PC-9 (cell line): ENCODE data around the gene NT5DC4. TPM values are rescaled to one million over a fixed set of nuclear protein-coding genes. Genes with fewer than 3 reads are reported as not detected.

Source experiments
- BruUV-seq: library from RNA; stranded (reverse); fragments of 400-500 nt; replicated peaks from 2 replicates; lab custom pipeline; 2021; lab: Mats Ljungman, UMichigan
- CTCF ChIA-PET: fragments of 300-600 bp; sonication (Branson Sonifier 250); formaldehyde crosslinking; loops from one replicate; lab custom pipeline; 2022; ENCODE audit warnings: antibody characterized with exemption; lab: Charles Lee
- POLR2A ChIA-PET: fragments of 300-600 bp; sonication (Branson Sonifier 250); formaldehyde crosslinking; loops from one replicate; lab custom pipeline; 2022; ENCODE audit warnings: antibody characterized with exemption; ENCODE audit not compliant: unreplicated experiment; lab: Charles Lee
- DNase-seq, 2 experiments: peaks; one replicate each; pipeline versions ENCODE4 v3.0.0 to v3.0.0-alpha.2; 2015 to 2022; ENCODE audit warnings: mixed read lengths in 1 of 2
- H2AFZ ChIP-seq: fragments of 200-600 bp; sonication (generic); 2 replicates; pipeline ENCODE4 v1.8.1; 2017; ENCODE audit warnings: antibody characterized with exemption
- H3F3A ChIP-seq: fragments of 200-600 bp; sonication (generic); 2 replicates; pipeline ENCODE4 v1.8.1; 2017; ENCODE audit warnings: antibody characterized with exemption, mild to moderate bottlenecking, low read depth; ENCODE audit not compliant: insufficient read depth
- H3K27ac ChIP-seq: fragments of 200-600 bp; sonication (generic); 2 replicates; pipeline ENCODE4 v1.6.1; 2016; ENCODE audit warnings: mixed run types
- H3K27me3 ChIP-seq: fragments of 200-600 bp; sonication (generic); 2 replicates; pipeline ENCODE4 v1.6.1; 2016; ENCODE audit warnings: low read depth, mixed run types; ENCODE audit not compliant: insufficient read depth
- H3K36me3 ChIP-seq: fragments of 200-600 bp; sonication (generic); 2 replicates; pipeline ENCODE4 v1.6.1; 2016; ENCODE audit warnings: low read depth, mixed run types
- H3K4me1 ChIP-seq: fragments of 200-600 bp; sonication (generic); replicated peaks from 2 replicates; pipeline ENCODE4 v1.6.1; 2016; ENCODE audit warnings: mixed run types; ENCODE audit not compliant: insufficient read depth
- H3K4me2 ChIP-seq: fragments of 200-600 bp; sonication (generic); 2 replicates; pipeline ENCODE4 v1.6.1; 2017; ENCODE audit warnings: mixed run types
- H3K4me3 ChIP-seq: fragments of 200-600 bp; sonication (generic); 2 replicates; pipeline ENCODE4 v1.6.1; 2016; ENCODE audit warnings: mixed run types
- H3K79me2 ChIP-seq: fragments of 200-600 bp; sonication (generic); 2 replicates; pipeline ENCODE4 v1.6.1; 2017; ENCODE audit warnings: low read depth, mixed run types
- H3K9me2 ChIP-seq: fragments of 200-600 bp; sonication (generic); 2 replicates; pipeline ENCODE4 v1.8.1; 2017; ENCODE audit warnings: mild to moderate bottlenecking; ENCODE audit not compliant: insufficient read depth
- H3K9me3 ChIP-seq: fragments of 200-600 bp; sonication (generic); 2 replicates; pipeline ENCODE4 v1.8.1; 2016; ENCODE audit warnings: low read depth; ENCODE audit not compliant: insufficient read depth
- H4K20me1 ChIP-seq: fragments of 200-600 bp; sonication (generic); 2 replicates; pipeline ENCODE4 v1.8.1; 2017; ENCODE audit not compliant: insufficient read depth
- CTCF ChIP-seq: fragments of 200-600 bp; sonication (generic); conservative IDR thresholded peaks from 2 replicates; pipeline ENCODE4 v1.6.1; 2017; ENCODE audit warnings: mixed run types, antibody characterized with exemption, mild to moderate bottlenecking, moderate library complexity
- EZH2 ChIP-seq: fragments of 200-600 bp; sonication (generic); IDR thresholded peaks from 2 replicates; pipeline ENCODE4 v1.8.0; 2017; ENCODE audit warnings: antibody characterized with exemption, low read depth
- intact Hi-C: fragments of 100-400 bp; cut with micrococcal nuclease; formaldehyde crosslinking; loops from one replicate; pipeline ENCODE4 v1.10.0; 2022; ENCODE audit not compliant: unreplicated experiment
- total RNA-seq: library from RNA; stranded (reverse); gene quantifications from 2 replicates; pipeline ENCODE4 v1.2.3, GENCODE V29; 2021

NT5DC4 gene
- total RNA-seq, 1 experiment from 2014 or later = 6.1 TPM

DNA sequence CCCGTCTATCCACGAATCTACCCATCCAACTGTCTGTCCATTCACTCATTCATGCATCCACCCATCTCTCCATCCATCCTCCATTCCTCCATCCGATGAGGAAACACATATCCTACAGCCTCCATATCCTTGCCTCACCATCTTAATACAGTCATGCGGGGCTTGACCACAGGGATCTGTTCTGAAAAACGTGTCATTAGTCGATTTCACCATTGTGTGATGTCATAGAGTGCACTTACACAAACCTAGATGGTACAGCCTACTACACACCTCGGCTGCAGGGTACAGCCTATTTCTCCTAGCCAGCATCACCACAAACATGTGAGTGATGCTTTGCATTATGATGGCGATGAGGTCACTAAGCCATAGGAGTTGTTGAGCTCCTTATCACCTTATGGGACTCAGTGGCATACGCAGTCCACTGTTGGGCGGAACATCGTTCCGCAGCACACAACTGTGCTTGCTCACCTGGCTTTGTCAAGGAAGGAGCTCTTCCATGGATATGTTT, 1.9 kb upstream of the NT5DC4 start:
- POLR2A ChIA-PET = no interaction called here
- no peaks in the 10 kb centered on the region for H3K79me2 ChIP-seq
- intact Hi-C loops = no loop called here

DNA sequence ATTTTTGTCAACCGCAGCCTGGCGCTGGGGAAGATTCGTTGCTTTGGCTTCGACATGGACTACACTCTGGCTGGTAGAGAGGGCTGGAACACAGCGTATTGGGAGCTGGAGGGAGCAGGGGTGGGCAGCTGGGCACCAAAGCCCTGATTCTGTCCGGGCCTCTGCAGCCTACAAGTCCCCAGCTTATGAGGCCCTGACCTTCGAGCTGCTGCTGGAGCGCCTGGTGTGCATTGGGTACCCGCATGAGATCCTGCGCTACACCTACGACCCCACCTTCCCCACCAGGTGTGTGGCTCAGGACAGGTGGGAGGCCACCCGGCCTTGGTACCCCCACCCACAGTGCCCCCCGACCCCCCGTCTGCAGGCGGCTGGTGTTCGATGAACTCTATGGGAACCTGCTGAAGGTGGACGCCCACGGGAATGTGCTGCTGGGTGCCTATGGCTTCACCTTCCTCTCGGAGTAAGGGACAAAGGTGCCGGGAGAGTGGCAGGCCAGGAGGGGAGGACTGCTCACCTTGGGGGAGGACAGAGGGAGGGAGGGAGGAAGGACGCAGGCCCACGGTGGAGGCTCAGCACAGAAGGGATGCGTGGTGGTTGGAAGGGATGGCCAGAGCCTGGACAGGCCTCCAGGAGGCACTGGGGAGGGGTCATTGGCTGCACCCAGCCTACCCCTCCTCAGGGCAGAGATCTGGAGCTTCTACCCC, 1.2 kb downstream of the NT5DC4 start:
- Histone ChIP-seq H3K4me1 (peaks cover 24% of the 10 kb centered on the region), H3K27ac (no peak overlapping the region), H3K79me2 (no peaks in the 10 kb centered on the region), H2AFZ (no peak overlapping the region), H3F3A (peaks cover 20% of the 10 kb centered on the region; the same call in 1 of the 2 replicates), H3K9me3 (no peaks in the 10 kb centered on the region), H3K27me3 (no peaks in the 10 kb centered on the region), H3K4me2 (no peak overlapping the region), H3K36me3 (no peaks in the 10 kb centered on the region), H4K20me1 (no peaks in the 10 kb centered on the region), H3K4me3 (no peak overlapping the region), H3K9me2 (no peaks in the 10 kb centered on the region)
- POLR2A ChIA-PET = interaction anchor here (0.6 kb wide), 1 partner anchor 232 kb away, joined by 4 read pairs; no protein-coding TSS in a partner anchor
- BruUV-seq = no TSS peak
- CTCF ChIA-PET = no interaction called here
- no peak for DNase-seq
- intact Hi-C loops = loop anchor here (10.0 kb wide), 2 partner anchors 447 to 667 kb away; partner anchors contain the start of genes TMEM87B and ZC3H6
- TF ChIP-seq CTCF (no peak), EZH2 (no peak)

More for the DNA sequence above, 1.9 kb upstream of the NT5DC4 start:
- CTCF ChIA-PET = interaction anchor here (1.5 kb wide), 1 partner anchor 26 kb away, joined by 5 read pairs; no protein-coding TSS in a partner anchor
- TF ChIP-seq CTCF = no peak
- TF ChIP-seq EZH2 = no peak
- peaks cover 13% of the 10 kb centered on the region for H3K4me1 ChIP-seq
- no peaks in the 10 kb centered on the region for H3K27me3 ChIP-seq
- no peak overlapping the region for H3K4me2 ChIP-seq
- H3K9me3 ChIP-seq = no peaks in the 10 kb centered on the region
- H4K20me1 ChIP-seq = no peaks in the 10 kb centered on the region
- no peaks in the 10 kb centered on the region for H3K9me2 ChIP-seq
- BruUV-seq = no TSS peak
- no peak for DNase-seq
- peaks cover 7% of the 10 kb centered on the region; the same call in 1 of the 2 replicates for H3F3A ChIP-seq
- no peaks in the 10 kb centered on the region for H3K36me3 ChIP-seq
- H3K27ac ChIP-seq = no peak overlapping the region
- H2AFZ ChIP-seq = no peak overlapping the region
- no peak overlapping the region for H3K4me3 ChIP-seq

DNA sequence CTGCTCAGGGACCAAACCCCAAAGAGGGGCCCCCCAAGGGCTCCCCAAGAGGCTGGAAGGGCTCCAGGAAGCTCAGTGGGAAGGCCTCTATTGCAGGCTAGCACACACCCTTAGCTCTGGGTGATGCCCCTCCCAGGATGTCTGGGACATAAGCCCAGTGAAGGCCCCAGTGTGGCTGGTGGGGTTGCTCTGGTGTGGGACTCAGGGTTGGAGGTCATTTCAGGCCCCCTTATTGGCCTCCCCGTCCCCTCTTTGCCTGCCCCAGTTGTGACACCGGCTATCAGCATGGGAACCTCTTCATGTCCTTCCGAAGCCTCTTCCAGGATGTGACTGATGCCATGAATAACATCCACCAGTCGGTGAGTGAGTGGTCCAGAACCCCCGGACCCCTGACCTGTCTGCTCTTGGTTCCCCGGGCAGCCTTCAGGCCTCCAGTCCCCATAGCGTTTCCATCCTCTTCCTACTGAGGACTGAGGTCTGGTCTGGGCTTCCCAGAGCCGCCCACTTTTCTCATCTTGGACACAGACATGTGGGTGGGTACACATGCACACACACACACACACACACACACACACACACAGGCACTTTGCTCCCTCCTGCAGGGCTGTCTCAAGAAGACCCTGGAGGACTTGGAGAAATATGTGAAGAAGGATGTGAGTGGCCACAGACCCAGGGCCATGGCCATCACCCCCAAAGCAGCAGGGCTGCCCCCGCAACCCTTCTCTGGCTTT, 2.2 kb downstream of the NT5DC4 start:
- ChIA-PET POLR2A (no interaction called here), CTCF (no interaction called here)
- Histone ChIP-seq H3K4me2 (no peak overlapping the region), H3K27me3 (no peaks in the 10 kb centered on the region), H3K79me2 (no peaks in the 10 kb centered on the region), H3K27ac (no peak overlapping the region), H3K9me2 (no peaks in the 10 kb centered on the region), H3K9me3 (no peaks in the 10 kb centered on the region), H2AFZ (no peak overlapping the region), H3K36me3 (no peaks in the 10 kb centered on the region), H3K4me3 (no peak overlapping the region), H4K20me1 (no peaks in the 10 kb centered on the region), H3K4me1 (peaks cover 26% of the 10 kb centered on the region), H3F3A (peaks cover 16% of the 10 kb centered on the region; the same call in 1 of the 2 replicates)
- TF ChIP-seq EZH2 (no peak), CTCF (no peak)
- BruUV-seq = no TSS peak
- no peak for DNase-seq
- intact Hi-C loops = loop anchor here (10.0 kb wide), 2 partner anchors 448 to 668 kb away; partner anchors contain the start of genes TMEM87B and ZC3H6
